Ishikawa (cell line): ENCODE measurements around the gene MYO9B.

Source experiments
- MAX ChIP-seq: IDR thresholded peaks from 2 replicates; pipeline ENCODE4 v1.6.1; 2012
- RAD21 ChIP-seq: IDR thresholded peaks from 2 replicates; pipeline ENCODE4 v1.6.1; 2012; ENCODE audit warnings: low read depth
- REST ChIP-seq: IDR thresholded peaks from 2 replicates; pipeline ENCODE4 v1.6.1; 2012; ENCODE audit warnings: low read depth, mild to moderate bottlenecking
- TAF1 ChIP-seq: IDR thresholded peaks from 2 replicates; pipeline ENCODE4 v1.6.1; 2012; ENCODE audit warnings: low read depth, mild to moderate bottlenecking
- YY1 ChIP-seq: IDR thresholded peaks from 2 replicates; pipeline ENCODE4 v1.6.1; 2012; ENCODE audit warnings: low read depth

- TF ChIP-seq RAD21 (no peak), MAX (no peak), YY1 (no peak), TAF1 (no peak), REST (no peak)
These were observed 36.7 kb downstream of the MYO9B start for GRCh38 chr19:17112271-17112670.
